HCT116 (cell line): ENCODE data around the gene CLDN34. TPM values are rescaled to one million over a fixed set of nuclear protein-coding genes. Genes with fewer than 3 reads are reported as not detected.

Source experiments
- ATAC-seq: fragments of 200-7000 bp; cut with Tn5 transposase; 2 replicates; pipeline ENCODE4 v1.9.1; 2020; ENCODE audit warnings: mild to moderate bottlenecking, moderate library complexity
- BruUV-seq: library from RNA; stranded (reverse); fragments of 400-500 nt; replicated peaks from 2 replicates; lab custom pipeline; 2021; lab: Mats Ljungman, UMichigan
- CTCF ChIA-PET: fragments of 300-600 bp; sonication (Branson Sonifier 250); formaldehyde crosslinking; loops from one replicate; lab custom pipeline; 2021; ENCODE audit warnings: antibody characterized with exemption; lab: Charles Lee
- POLR2A ChIA-PET: fragments of 300-600, 350-600 bp; sonication (Branson Sonifier 250); formaldehyde crosslinking; loops from one replicate; lab custom pipeline; 2021; ENCODE audit warnings: antibody characterized with exemption; lab: Charles Lee
- RAD21 ChIA-PET, 2 experiments: fragments of 300-600 bp; sonication (Branson Sonifier 250); formaldehyde crosslinking; loops; one replicate each; lab custom pipeline; 2023; ENCODE audit warnings: low total read pairs in 2 of 2; ENCODE audit not compliant: uncharacterized antibody in 2 of 2, unreplicated experiment in 2 of 2, low non-redundant PET in 1 of 2; lab: Charles Lee
- DNase-seq: peaks from one replicate; pipeline ENCODE4 v3.0.0-alpha.2; 2010; ENCODE audit warnings: low read depth, low spot score
- H2AFZ ChIP-seq: fragments of 200-600 bp; shearing (Covaris generic), sonication (generic); 2 replicates; pipeline ENCODE4 v1.6.1; 2017; ENCODE audit warnings: low read depth, mixed run types, mixed read lengths, antibody characterized with exemption, low read length; ENCODE audit not compliant: poor library complexity, severe bottlenecking
- H3K27ac ChIP-seq: 2 replicates; pipeline ENCODE4 v1.5.1; 2012; ENCODE audit warnings: low read depth, low read length
- H3K27me3 ChIP-seq: fragments of 200-600 bp; sonication (generic); 2 replicates; pipeline ENCODE4 v1.6.1; 2016; ENCODE audit warnings: mixed run types, low read length, mixed read lengths; ENCODE audit not compliant: insufficient read depth
- H3K36me3 ChIP-seq, 2 experiments: fragments of 200-500 bp in 1 of 2; fragments of 200-600 bp in 1 of 2; sonication (Bioruptor generic) in 1 of 2; sonication (generic) in 1 of 2; 2 replicates each; pipeline versions ENCODE4 v1.5.1 to v1.6.1; 2014 to 2016; ENCODE audit warnings: low read length in 2 of 2, inconsistent platforms in 1 of 2, mixed read lengths in 1 of 2, mixed run types in 1 of 2; ENCODE audit not compliant: insufficient read depth in 2 of 2, control insufficient read depth in 1 of 2
- H3K4me1 ChIP-seq, 2 experiments: fragments of 200-600 bp in 1 of 2; sonication (generic) in 1 of 2; 2 replicates each; pipeline versions ENCODE4 v1.5.1 to v1.6.1; 2012 to 2017; ENCODE audit warnings: low read length in 2 of 2, inconsistent platforms in 1 of 2, mild to moderate bottlenecking in 1 of 2, mixed read lengths in 1 of 2, mixed run types in 1 of 2, moderate library complexity in 1 of 2; ENCODE audit not compliant: insufficient read depth in 2 of 2, control insufficient read depth in 1 of 2
- H3K4me2 ChIP-seq: fragments of 200-600 bp; sonication (generic); 2 replicates; pipeline ENCODE4 v1.6.1; 2017; ENCODE audit warnings: mixed run types, low read length, mixed read lengths
- H3K4me3 ChIP-seq, 2 experiments: fragments of 200-600 bp in 1 of 2; sonication (generic) in 1 of 2; replicated peaks in 1 of 2; 2 replicates each; pipeline ENCODE4 v1.5.1; 2011 to 2016; ENCODE audit warnings: low read length in 2 of 2, control low read depth in 1 of 2, low read depth in 1 of 2, mild to moderate bottlenecking in 1 of 2, mixed read lengths in 1 of 2, mixed run types in 1 of 2
- H3K79me2 ChIP-seq: fragments of 200-600 bp; sonication (generic); 2 replicates; pipeline ENCODE4 v1.6.1; 2017; ENCODE audit warnings: mild to moderate bottlenecking, mixed run types, low read length, moderate library complexity, mixed read lengths; ENCODE audit not compliant: insufficient read depth
- H3K9ac ChIP-seq: fragments of 200-600 bp; sonication (generic); 2 replicates; pipeline ENCODE4 v1.6.1; 2016; ENCODE audit warnings: low read length, mixed read lengths
- H3K9me2 ChIP-seq: fragments of 200-600 bp; sonication (generic), shearing (Covaris generic); 2 replicates; pipeline ENCODE4 v1.6.1; 2017; ENCODE audit warnings: mixed run types, mild to moderate bottlenecking, moderate library complexity; ENCODE audit not compliant: insufficient read depth
- H3K9me3 ChIP-seq, 2 experiments: fragments of 200-500 bp in 1 of 2; fragments of 200-600 bp in 1 of 2; sonication (Bioruptor generic) in 1 of 2; sonication (generic) in 1 of 2; 2 replicates each; pipeline ENCODE4 v1.6.1; 2014 to 2017; ENCODE audit warnings: low read length in 2 of 2, mixed read lengths in 2 of 2, inconsistent platforms in 1 of 2, low read depth in 1 of 2, mild to moderate bottlenecking in 1 of 2, mixed run types in 1 of 2, moderate library complexity in 1 of 2; ENCODE audit not compliant: control insufficient read depth in 1 of 2, insufficient read depth in 1 of 2
- H4K20me1 ChIP-seq: fragments of 200-600 bp; sonication (generic), shearing (Covaris generic); 2 replicates; pipeline ENCODE4 v1.6.1; 2017; ENCODE audit warnings: mixed run types, mild to moderate bottlenecking, moderate library complexity; ENCODE audit not compliant: insufficient read depth
- ATF3 ChIP-seq: IDR thresholded peaks from 2 replicates; pipeline ENCODE4 v1.6.1; 2012
- CBX3 ChIP-seq: IDR thresholded peaks from 2 replicates; pipeline ENCODE4 v1.6.1; 2012; ENCODE audit warnings: low read depth
- EGR1 ChIP-seq: IDR thresholded peaks from 2 replicates; pipeline ENCODE4 v1.6.1; 2012; ENCODE audit warnings: low read depth
- ELF1 ChIP-seq: IDR thresholded peaks from 2 replicates; pipeline ENCODE4 v1.6.1; 2012; ENCODE audit warnings: low read depth, borderline replicate concordance
- EZH2 ChIP-seq: fragments of 200-600 bp; sonication (generic); IDR thresholded peaks from 2 replicates; pipeline ENCODE4 v1.6.1; 2017; ENCODE audit warnings: antibody characterized with exemption, mixed run types
- FOSL1 ChIP-seq: IDR thresholded peaks from 2 replicates; pipeline ENCODE4 v1.6.1; 2012; ENCODE audit warnings: low read depth
- JUND ChIP-seq: IDR thresholded peaks from 2 replicates; pipeline ENCODE4 v1.6.1; 2012
- POLR2A ChIP-seq: IDR thresholded peaks from 2 replicates; pipeline ENCODE4 v1.7.0; 2011; ENCODE audit warnings: borderline replicate concordance; ENCODE audit not compliant: insufficient read depth, insufficient read length; ENCODE audit errors: extremely low read depth
- POLR2AphosphoS5 ChIP-seq: IDR thresholded peaks from 2 replicates; pipeline ENCODE4 v1.6.1; 2011; ENCODE audit warnings: mild to moderate bottlenecking, low read depth, low read length, moderate library complexity
- RAD21 ChIP-seq: IDR thresholded peaks from 2 replicates; pipeline ENCODE4 v1.6.1; 2012; ENCODE audit warnings: low read depth, mild to moderate bottlenecking
- SIN3A ChIP-seq: IDR thresholded peaks from 2 replicates; pipeline ENCODE4 v1.6.1; 2012; ENCODE audit warnings: low read depth
- SP1 ChIP-seq: IDR thresholded peaks from 2 replicates; pipeline ENCODE4 v1.6.1; 2012; ENCODE audit warnings: low read depth
- SRF ChIP-seq: IDR thresholded peaks from 2 replicates; pipeline ENCODE4 v1.6.1; 2012; ENCODE audit warnings: low read depth
- TCF7L2 ChIP-seq: IDR thresholded peaks from 2 replicates; pipeline ENCODE4 v1.7.0; 2011; ENCODE audit warnings: borderline replicate concordance, inconsistent platforms; ENCODE audit not compliant: insufficient read depth, insufficient read length; ENCODE audit errors: extremely low read depth
- YY1 ChIP-seq: IDR thresholded peaks from 2 replicates; pipeline ENCODE4 v1.6.1; 2011; ENCODE audit warnings: low read length, low read depth, moderate library complexity, mild to moderate bottlenecking; ENCODE audit not compliant: insufficient replicate concordance; ENCODE audit errors: extremely low read depth
- ZFX ChIP-seq: fragments of 450-650 bp; IDR thresholded peaks from 2 replicates; pipeline ENCODE4 v1.6.1; 2017
- intact Hi-C: fragments of 100-400 bp; cut with micrococcal nuclease; formaldehyde crosslinking; loops from 2 replicates; pipeline ENCODE4 v1.10.0; 2022
- total RNA-seq: library from RNA; stranded (reverse); gene quantifications from one replicate; pipeline ENCODE4 v1.2.1, GENCODE V29; 2021; ENCODE audit not compliant: unreplicated experiment
- TF ChIP-seq, protein P1 (sequence below), 3 experiments: fragments of 200-600 bp in 1 of 3; sonication (generic) in 1 of 3; IDR thresholded peaks in 2 of 3; conservative IDR thresholded peaks in 1 of 3; 2 replicates each; pipeline ENCODE4 v1.5.1; 2012 to 2017; ENCODE audit warnings: low read depth in 2 of 3, low read length in 2 of 3, antibody characterized with exemption in 1 of 3, borderline replicate concordance in 1 of 3, control low read depth in 1 of 3, mild to moderate bottlenecking in 1 of 3, mixed read lengths in 1 of 3, mixed run types in 1 of 3, moderate library complexity in 1 of 3; ENCODE audit not compliant: insufficient read depth in 1 of 3
- TF ChIP-seq, protein P2 (sequence below): IDR thresholded peaks from 2 replicates; pipeline ENCODE4 v1.6.1; 2012; ENCODE audit warnings: low read depth

CLDN34 gene
- total RNA-seq, 1 experiment from 2014 or later = not detected

DNA sequence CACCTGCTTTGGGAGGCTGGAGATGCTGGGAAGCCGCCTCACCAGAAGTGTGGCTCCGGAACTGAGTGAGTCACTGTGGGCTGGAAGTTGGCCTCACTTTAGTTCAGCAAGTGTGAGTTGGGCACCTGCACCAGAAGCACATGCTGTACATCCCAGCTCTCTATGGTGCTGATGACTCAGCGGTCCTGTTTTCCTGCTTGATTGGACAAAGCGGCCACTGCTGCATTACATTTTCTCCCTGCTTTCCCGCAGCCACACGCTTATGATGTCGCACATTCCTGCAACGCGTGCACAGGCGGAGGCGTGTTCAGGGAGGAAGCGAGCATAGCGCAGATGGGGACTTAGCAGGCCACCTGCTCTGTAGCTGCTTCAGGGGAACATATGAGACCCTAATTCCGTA lies 26.7 kb upstream of the CLDN34 start:
- DNase-seq (no peak), ATAC-seq (no peak)
- Histone ChIP-seq H3K9me2 (no peaks in the 10 kb centered on the region), H4K20me1 (no peaks in the 10 kb centered on the region), H3K4me1 (no peaks in the 10 kb centered on the region), H3K4me3 (no peak overlapping the region), H3K9ac (no peak overlapping the region), H2AFZ (no peak overlapping the region), H3K79me2 (no peaks in the 10 kb centered on the region), H3K27ac (no peak overlapping the region), H3K4me2 (no peak overlapping the region), H3K9me3 (no peaks in the 10 kb centered on the region), H3K36me3 (no peaks in the 10 kb centered on the region), H3K27me3 (no peaks in the 10 kb centered on the region)
- RAD21 ChIA-PET = no interaction called here
- CTCF ChIA-PET = no interaction called here
- intact Hi-C loops = no loop called here
- no TSS peak for BruUV-seq
- TF ChIP-seq YY1 = no peak
- TF ChIP-seq JUND = no peak
- TF ChIP-seq, protein P1, sequence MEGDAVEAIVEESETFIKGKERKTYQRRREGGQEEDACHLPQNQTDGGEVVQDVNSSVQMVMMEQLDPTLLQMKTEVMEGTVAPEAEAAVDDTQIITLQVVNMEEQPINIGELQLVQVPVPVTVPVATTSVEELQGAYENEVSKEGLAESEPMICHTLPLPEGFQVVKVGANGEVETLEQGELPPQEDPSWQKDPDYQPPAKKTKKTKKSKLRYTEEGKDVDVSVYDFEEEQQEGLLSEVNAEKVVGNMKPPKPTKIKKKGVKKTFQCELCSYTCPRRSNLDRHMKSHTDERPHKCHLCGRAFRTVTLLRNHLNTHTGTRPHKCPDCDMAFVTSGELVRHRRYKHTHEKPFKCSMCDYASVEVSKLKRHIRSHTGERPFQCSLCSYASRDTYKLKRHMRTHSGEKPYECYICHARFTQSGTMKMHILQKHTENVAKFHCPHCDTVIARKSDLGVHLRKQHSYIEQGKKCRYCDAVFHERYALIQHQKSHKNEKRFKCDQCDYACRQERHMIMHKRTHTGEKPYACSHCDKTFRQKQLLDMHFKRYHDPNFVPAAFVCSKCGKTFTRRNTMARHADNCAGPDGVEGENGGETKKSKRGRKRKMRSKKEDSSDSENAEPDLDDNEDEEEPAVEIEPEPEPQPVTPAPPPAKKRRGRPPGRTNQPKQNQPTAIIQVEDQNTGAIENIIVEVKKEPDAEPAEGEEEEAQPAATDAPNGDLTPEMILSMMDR (IDR thresholded peaks at IDR 0.05 in 2 of 3, conservative IDR thresholded peaks at IDR 0.05 in 1 of 3; ENCODE audit: borderline replicate concordance in 1 of 3, insufficient read depth in 1 of 3, low read depth in 2 of 3, low read length in 2 of 3) = no peak
- TF ChIP-seq SIN3A = no peak
- TF ChIP-seq, protein P2, sequence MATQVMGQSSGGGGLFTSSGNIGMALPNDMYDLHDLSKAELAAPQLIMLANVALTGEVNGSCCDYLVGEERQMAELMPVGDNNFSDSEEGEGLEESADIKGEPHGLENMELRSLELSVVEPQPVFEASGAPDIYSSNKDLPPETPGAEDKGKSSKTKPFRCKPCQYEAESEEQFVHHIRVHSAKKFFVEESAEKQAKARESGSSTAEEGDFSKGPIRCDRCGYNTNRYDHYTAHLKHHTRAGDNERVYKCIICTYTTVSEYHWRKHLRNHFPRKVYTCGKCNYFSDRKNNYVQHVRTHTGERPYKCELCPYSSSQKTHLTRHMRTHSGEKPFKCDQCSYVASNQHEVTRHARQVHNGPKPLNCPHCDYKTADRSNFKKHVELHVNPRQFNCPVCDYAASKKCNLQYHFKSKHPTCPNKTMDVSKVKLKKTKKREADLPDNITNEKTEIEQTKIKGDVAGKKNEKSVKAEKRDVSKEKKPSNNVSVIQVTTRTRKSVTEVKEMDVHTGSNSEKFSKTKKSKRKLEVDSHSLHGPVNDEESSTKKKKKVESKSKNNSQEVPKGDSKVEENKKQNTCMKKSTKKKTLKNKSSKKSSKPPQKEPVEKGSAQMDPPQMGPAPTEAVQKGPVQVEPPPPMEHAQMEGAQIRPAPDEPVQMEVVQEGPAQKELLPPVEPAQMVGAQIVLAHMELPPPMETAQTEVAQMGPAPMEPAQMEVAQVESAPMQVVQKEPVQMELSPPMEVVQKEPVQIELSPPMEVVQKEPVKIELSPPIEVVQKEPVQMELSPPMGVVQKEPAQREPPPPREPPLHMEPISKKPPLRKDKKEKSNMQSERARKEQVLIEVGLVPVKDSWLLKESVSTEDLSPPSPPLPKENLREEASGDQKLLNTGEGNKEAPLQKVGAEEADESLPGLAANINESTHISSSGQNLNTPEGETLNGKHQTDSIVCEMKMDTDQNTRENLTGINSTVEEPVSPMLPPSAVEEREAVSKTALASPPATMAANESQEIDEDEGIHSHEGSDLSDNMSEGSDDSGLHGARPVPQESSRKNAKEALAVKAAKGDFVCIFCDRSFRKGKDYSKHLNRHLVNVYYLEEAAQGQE = no peak
- no peak for TF ChIP-seq POLR2A
- TF ChIP-seq ZFX = no peak
- TF ChIP-seq POLR2AphosphoS5 = no peak
- no peak for TF ChIP-seq FOSL1
- TF ChIP-seq SP1 = no peak
- TF ChIP-seq CBX3 = no peak
- no peak for TF ChIP-seq TCF7L2
- no peak for TF ChIP-seq ATF3
- no peak for TF ChIP-seq SRF
- no peak for TF ChIP-seq RAD21
- no peak for TF ChIP-seq EGR1
- no peak for TF ChIP-seq EZH2
- no peak for TF ChIP-seq ELF1
- POLR2A ChIA-PET = no interaction called here
